Panc1 (cell line): ENCODE results near the gene DIAPH2. TPM values are rescaled to one million over a fixed set of nuclear protein-coding genes. Genes with fewer than 3 reads are reported as not detected.

ENCODE experiments used
- ATAC-seq: fragments of 200-7000 bp; cut with Tn5 transposase; 2 replicates; pipeline ENCODE4 v1.9.1; 2020; ENCODE audit warnings: mild to moderate bottlenecking, moderate library complexity
- BruUV-seq: library from RNA; stranded (reverse); fragments of 400-500 nt; replicated peaks from 2 replicates; lab custom pipeline; 2021; lab: Mats Ljungman, UMichigan
- CTCF ChIA-PET: fragments of 300-600 bp; sonication (Branson Sonifier 250); formaldehyde crosslinking; loops from one replicate; lab custom pipeline; 2022; ENCODE audit warnings: antibody characterized with exemption; lab: Charles Lee
- POLR2A ChIA-PET: fragments of 300-600 bp; sonication (Branson Sonifier 250); formaldehyde crosslinking; loops from one replicate; lab custom pipeline; 2022; ENCODE audit warnings: antibody characterized with exemption; lab: Charles Lee
- DNase-seq: peaks from one replicate; pipeline ENCODE4 v3.0.0-alpha.2; 2010; ENCODE audit warnings: low read depth, low spot score
- H3K27ac ChIP-seq: 2 replicates; pipeline ENCODE4 v1.5.1; 2011; ENCODE audit warnings: mild to moderate bottlenecking, low read length, inconsistent platforms
- H3K27me3 ChIP-seq: fragments of 200-500 bp; sonication (Bioruptor generic); 2 replicates; pipeline ENCODE4 v1.6.0; 2014; ENCODE audit warnings: low read length, inconsistent platforms; ENCODE audit not compliant: control insufficient read depth, insufficient read depth
- H3K36me3 ChIP-seq: fragments of 200-500 bp; sonication (Bioruptor generic); 2 replicates; pipeline ENCODE4 v1.5.1; 2014; ENCODE audit warnings: inconsistent platforms, mild to moderate bottlenecking, low read length, moderate library complexity; ENCODE audit not compliant: control insufficient read depth, insufficient read depth
- H3K4me1 ChIP-seq: 2 replicates; pipeline ENCODE4 v1.5.1; 2011; ENCODE audit warnings: inconsistent platforms, mild to moderate bottlenecking, low read length, moderate library complexity; ENCODE audit not compliant: control insufficient read depth, insufficient read depth
- H3K4me3 ChIP-seq, 2 experiments: 2 replicates each; pipeline ENCODE4 v1.5.1; 2011 to 2012; ENCODE audit warnings: low read depth in 2 of 2, low read length in 2 of 2, mild to moderate bottlenecking in 2 of 2, inconsistent platforms in 1 of 2, moderate library complexity in 1 of 2
- H3K9me3 ChIP-seq: fragments of 200-500 bp; sonication (Bioruptor generic); 2 replicates; pipeline ENCODE4 v1.5.1; 2014; ENCODE audit warnings: low read depth, mild to moderate bottlenecking, inconsistent platforms, low read length, moderate library complexity; ENCODE audit not compliant: control insufficient read depth, insufficient read depth
- POLR2AphosphoS5 ChIP-seq: IDR thresholded peaks from 2 replicates; pipeline ENCODE4 v1.6.1; 2012; ENCODE audit warnings: mild to moderate bottlenecking, low read depth, low read length, moderate library complexity
- SIN3A ChIP-seq: IDR thresholded peaks from 2 replicates; pipeline ENCODE4 v1.6.1; 2012; ENCODE audit warnings: low read depth, mild to moderate bottlenecking, low read length, moderate library complexity, borderline replicate concordance; ENCODE audit not compliant: insufficient read depth
- TCF7L2 ChIP-seq: IDR thresholded peaks from 2 replicates; pipeline ENCODE4 v1.6.1; 2011; ENCODE audit warnings: mild to moderate bottlenecking, low read depth, low read length, inconsistent platforms
- in situ Hi-C: cut with HindIII; loops from 2 replicates; pipeline ENCODE4 v1.10.0; 2016; ENCODE audit warnings: low sequenced_read_pairs, low pct_unique_long_range_greater_than_20kb
- intact Hi-C: fragments of 100-400 bp; cut with micrococcal nuclease; formaldehyde crosslinking; loops from one replicate; pipeline ENCODE4 v1.10.0; 2022; ENCODE audit not compliant: unreplicated experiment
- total RNA-seq: library from RNA; stranded (reverse); gene quantifications from one replicate; pipeline ENCODE4 v1.2.1, GENCODE V29; 2021; ENCODE audit not compliant: unreplicated experiment
- TF ChIP-seq, protein P1 (sequence below), 2 experiments: IDR thresholded peaks; 2 replicates each; pipeline ENCODE4 v1.6.1; 2011 to 2012; ENCODE audit warnings: low read depth in 2 of 2, control low read depth in 1 of 2, low read length in 1 of 2, mild to moderate bottlenecking in 1 of 2, moderate library complexity in 1 of 2; ENCODE audit not compliant: insufficient read depth in 1 of 2
- TF ChIP-seq, protein P2 (sequence below): fragments of 450-650 bp; IDR thresholded peaks from 2 replicates; pipeline ENCODE4 v1.5.1; 2017; ENCODE audit warnings: mild to moderate bottlenecking

DIAPH2 gene
- total RNA-seq, 1 experiment from 2014 or later = 17.0 TPM

DNA sequence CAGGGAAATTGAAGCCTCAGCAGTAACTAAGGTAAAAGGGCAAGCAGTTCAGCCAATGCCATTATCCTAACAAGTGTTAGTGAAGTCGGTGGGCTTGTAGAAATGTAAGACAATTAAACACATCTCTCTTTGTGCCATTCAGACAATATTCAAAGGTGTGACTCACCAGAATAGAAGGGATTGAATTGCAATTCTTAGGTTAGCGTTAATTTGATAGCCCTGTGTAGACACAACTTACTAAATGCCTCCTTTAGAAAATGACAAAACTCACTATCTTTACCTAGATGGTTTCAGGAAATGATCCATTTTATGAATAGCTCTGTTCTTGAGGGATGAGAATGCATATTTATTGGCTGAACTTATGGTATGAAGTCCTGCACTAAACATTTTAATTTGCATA, 234.2 kb downstream of the DIAPH2 start:
- DNase-seq (no peak), ATAC-seq (no peak)
- Histone ChIP-seq H3K4me1 (no peaks in the 10 kb centered on the region), H3K36me3 (no peaks in the 10 kb centered on the region), H3K9me3 (no peaks in the 10 kb centered on the region), H3K27me3 (no peaks in the 10 kb centered on the region), H3K27ac (no peak overlapping the region), H3K4me3 (no peak overlapping the region)
- in situ Hi-C loops = no loop called here
- no TSS peak for BruUV-seq
- CTCF ChIA-PET = no interaction called here
- intact Hi-C loops = no loop called here
- POLR2A ChIA-PET = no interaction called here
- TF ChIP-seq, protein P1, sequence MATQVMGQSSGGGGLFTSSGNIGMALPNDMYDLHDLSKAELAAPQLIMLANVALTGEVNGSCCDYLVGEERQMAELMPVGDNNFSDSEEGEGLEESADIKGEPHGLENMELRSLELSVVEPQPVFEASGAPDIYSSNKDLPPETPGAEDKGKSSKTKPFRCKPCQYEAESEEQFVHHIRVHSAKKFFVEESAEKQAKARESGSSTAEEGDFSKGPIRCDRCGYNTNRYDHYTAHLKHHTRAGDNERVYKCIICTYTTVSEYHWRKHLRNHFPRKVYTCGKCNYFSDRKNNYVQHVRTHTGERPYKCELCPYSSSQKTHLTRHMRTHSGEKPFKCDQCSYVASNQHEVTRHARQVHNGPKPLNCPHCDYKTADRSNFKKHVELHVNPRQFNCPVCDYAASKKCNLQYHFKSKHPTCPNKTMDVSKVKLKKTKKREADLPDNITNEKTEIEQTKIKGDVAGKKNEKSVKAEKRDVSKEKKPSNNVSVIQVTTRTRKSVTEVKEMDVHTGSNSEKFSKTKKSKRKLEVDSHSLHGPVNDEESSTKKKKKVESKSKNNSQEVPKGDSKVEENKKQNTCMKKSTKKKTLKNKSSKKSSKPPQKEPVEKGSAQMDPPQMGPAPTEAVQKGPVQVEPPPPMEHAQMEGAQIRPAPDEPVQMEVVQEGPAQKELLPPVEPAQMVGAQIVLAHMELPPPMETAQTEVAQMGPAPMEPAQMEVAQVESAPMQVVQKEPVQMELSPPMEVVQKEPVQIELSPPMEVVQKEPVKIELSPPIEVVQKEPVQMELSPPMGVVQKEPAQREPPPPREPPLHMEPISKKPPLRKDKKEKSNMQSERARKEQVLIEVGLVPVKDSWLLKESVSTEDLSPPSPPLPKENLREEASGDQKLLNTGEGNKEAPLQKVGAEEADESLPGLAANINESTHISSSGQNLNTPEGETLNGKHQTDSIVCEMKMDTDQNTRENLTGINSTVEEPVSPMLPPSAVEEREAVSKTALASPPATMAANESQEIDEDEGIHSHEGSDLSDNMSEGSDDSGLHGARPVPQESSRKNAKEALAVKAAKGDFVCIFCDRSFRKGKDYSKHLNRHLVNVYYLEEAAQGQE (IDR thresholded peaks at IDR 0.05; ENCODE audit: insufficient read depth in 1 of 2, low read depth in 2 of 2, low read length in 1 of 2) = no peak
- no peak for TF ChIP-seq POLR2AphosphoS5
- TF ChIP-seq, protein P2, sequence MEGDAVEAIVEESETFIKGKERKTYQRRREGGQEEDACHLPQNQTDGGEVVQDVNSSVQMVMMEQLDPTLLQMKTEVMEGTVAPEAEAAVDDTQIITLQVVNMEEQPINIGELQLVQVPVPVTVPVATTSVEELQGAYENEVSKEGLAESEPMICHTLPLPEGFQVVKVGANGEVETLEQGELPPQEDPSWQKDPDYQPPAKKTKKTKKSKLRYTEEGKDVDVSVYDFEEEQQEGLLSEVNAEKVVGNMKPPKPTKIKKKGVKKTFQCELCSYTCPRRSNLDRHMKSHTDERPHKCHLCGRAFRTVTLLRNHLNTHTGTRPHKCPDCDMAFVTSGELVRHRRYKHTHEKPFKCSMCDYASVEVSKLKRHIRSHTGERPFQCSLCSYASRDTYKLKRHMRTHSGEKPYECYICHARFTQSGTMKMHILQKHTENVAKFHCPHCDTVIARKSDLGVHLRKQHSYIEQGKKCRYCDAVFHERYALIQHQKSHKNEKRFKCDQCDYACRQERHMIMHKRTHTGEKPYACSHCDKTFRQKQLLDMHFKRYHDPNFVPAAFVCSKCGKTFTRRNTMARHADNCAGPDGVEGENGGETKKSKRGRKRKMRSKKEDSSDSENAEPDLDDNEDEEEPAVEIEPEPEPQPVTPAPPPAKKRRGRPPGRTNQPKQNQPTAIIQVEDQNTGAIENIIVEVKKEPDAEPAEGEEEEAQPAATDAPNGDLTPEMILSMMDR = no peak
- TF ChIP-seq TCF7L2 = no peak
- TF ChIP-seq SIN3A = no peak

DNA sequence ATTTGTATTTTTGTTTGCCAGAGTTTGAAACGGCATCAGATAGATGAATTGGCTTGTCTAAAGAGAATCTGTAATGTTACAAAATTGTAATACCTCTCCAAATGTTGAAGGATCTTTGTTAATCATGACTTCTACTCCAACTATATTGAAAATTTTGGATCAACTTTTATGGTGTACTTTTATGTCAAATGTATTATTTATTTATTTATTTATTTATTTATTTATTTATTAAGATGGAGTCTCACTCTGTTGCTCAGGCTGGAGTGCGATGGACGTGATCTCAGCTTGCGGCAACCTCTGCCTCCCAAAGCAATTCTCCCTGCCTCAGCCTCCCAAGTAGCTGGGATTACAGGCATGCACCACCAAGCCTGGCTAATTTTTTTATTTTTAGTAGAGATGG, 235.0 kb downstream of the DIAPH2 start:
- ChIA-PET POLR2A (no interaction called here), CTCF (no interaction called here)
- Histone ChIP-seq H3K36me3 (no peaks in the 10 kb centered on the region), H3K9me3 (no peaks in the 10 kb centered on the region), H3K27ac (no peak overlapping the region), H3K27me3 (no peaks in the 10 kb centered on the region), H3K4me1 (no peaks in the 10 kb centered on the region), H3K4me3 (no peak overlapping the region)
- TF ChIP-seq, protein P2 = no peak
- TF ChIP-seq POLR2AphosphoS5 (no peak), SIN3A (no peak), TCF7L2 (no peak)
- TF ChIP-seq, protein P1 (IDR thresholded peaks at IDR 0.05; ENCODE audit: insufficient read depth in 1 of 2, low read depth in 2 of 2, low read length in 1 of 2) = no peak
- intact Hi-C loops = no loop called here
- DNase-seq (no peak), ATAC-seq (no peak)
- in situ Hi-C loops = no loop called here
- BruUV-seq = no TSS peak
